ES-I3 (cell line): ENCODE results near the gene SNAPC2.
"Not testable (repeated sequence)": the region's sequence is repeated elsewhere in the genome, so short reads cannot be mapped to it uniquely, and the experiment has no call there.

Experiments
- H3K36me3 ChIP-seq: 2 replicates; pipeline ENCODE4 v1.6.1; 2013; ENCODE audit warnings: mild to moderate bottlenecking, low read length, control low read depth, moderate library complexity; ENCODE audit not compliant: insufficient read depth
- H3K4me1 ChIP-seq: 2 replicates; pipeline ENCODE4 v1.6.1; 2013; ENCODE audit warnings: mild to moderate bottlenecking, control low read depth, low read length; ENCODE audit not compliant: insufficient read depth
- H3K9ac ChIP-seq: 2 replicates; pipeline ENCODE4 v1.6.1; 2013; ENCODE audit warnings: low read depth, mild to moderate bottlenecking, low read length, moderate library complexity
- H3K9me3 ChIP-seq: 2 replicates; pipeline ENCODE4 v1.6.1; 2013; ENCODE audit warnings: mild to moderate bottlenecking, low read length, moderate library complexity; ENCODE audit not compliant: control insufficient read depth, insufficient read depth

SNAPC2 gene

DNA sequence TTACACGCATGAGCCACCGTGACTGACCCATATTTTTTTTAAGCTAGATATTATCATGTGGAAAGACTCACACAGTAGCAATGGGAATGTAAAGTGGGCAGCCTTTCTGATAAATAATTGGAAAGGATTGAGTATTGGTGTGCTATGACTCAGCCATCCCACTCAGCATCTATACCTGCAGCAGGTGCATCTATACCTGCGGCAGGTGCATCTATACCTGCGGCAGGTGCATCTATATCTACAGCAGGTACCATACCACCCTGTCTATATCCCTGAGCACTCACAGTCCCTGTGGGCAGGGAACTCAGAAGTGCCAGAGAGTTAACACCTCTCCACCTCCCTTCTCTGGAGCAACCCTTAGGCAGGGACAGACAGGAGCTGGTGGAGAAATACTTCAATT is 37.0 kb upstream of the SNAPC2 start:
- H3K36me3 ChIP-seq = no peaks in the 10 kb centered on the region
- H3K4me1 ChIP-seq = peaks cover 3% of the 10 kb centered on the region; the same call in 1 of the 2 replicates
- H3K9ac ChIP-seq = no peak overlapping the region
- no peaks in the 10 kb centered on the region for H3K9me3 ChIP-seq

GRCh38 chr19:7883796-7884570 is 36.2 kb upstream of the SNAPC2 start:
- Histone ChIP-seq H3K4me1 (peaks cover 3% of the 10 kb centered on the region; the same call in 1 of the 2 replicates), H3K36me3 (no peaks in the 10 kb centered on the region), H3K9ac (no peak overlapping the region), H3K9me3 (no peaks in the 10 kb centered on the region)

- no peaks in the 10 kb centered on the region for H3K36me3 ChIP-seq
- peaks cover 3% of the 10 kb centered on the region; the same call in 1 of the 2 replicates for H3K4me1 ChIP-seq
- no peak overlapping the region for H3K9ac ChIP-seq
- H3K9me3 ChIP-seq = no peaks in the 10 kb centered on the region
Observed at GRCh38 chr19:7885818-7886217, 34.3 kb upstream of the SNAPC2 start.

GRCh38 chr19:7887408-7888144 is 32.6 kb upstream of the SNAPC2 start:
- peaks cover 3% of the 10 kb centered on the region; the same call in 1 of the 2 replicates for H3K4me1 ChIP-seq
- no peaks in the 10 kb centered on the region for H3K36me3 ChIP-seq
- H3K9me3 ChIP-seq = no peaks in the 10 kb centered on the region
- peak overlapping the region; percentile 61; the same call in 1 of the 2 replicates for H3K9ac ChIP-seq

DNA sequence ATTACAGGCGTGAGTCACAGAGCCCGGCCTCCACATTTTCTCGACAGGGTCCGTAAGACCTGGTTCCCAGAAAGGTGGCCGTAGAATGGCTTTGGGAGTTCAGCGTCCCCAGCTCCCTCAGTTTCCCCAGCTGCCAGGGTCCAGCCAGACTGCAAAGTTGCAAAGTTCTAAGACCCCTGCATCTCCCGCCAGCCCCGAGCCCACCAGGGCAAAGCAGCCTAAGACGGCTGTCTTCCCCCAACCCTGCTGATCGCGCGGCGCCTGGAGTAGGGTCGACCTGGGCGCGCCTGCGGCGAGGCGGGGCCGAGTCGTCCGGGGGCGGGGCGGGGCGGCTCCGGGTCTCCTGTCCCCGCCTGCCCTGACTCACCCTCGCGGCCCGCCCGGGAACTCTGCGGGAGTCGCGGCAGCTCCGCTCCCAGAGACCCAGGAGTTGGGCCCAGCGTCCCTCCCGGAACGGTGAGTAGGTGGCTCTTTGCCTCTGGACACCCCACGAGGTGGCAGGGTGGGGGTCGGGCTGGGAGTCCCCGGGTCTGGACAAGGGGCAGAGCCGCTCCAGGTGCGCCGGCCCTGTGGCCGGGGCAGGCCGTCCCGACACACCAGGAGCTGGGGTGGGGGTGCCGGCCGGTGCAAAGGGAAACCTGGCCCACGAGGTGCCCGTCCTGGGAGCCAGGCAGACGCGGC is 31.9 kb upstream of the SNAPC2 start, which contains the start of gene LRRC8E:
LRRC8E (plus strand) TSS at position 366 of the 681 bp plus-strand sequence. CDS start 7,094 bp downstream, outside the sequence.
- H3K9ac ChIP-seq = peak within 1 kb of the TSS; percentile 61
- no peaks in the 10 kb centered on the region for H3K36me3 ChIP-seq
- no peaks in the 10 kb centered on the region for H3K9me3 ChIP-seq
- H3K4me1 ChIP-seq = peaks cover 3% of the 10 kb centered on the region; the same call in 1 of the 2 replicates

- Histone ChIP-seq H3K9me3 (no peaks in the 10 kb centered on the region), H3K9ac (peak overlapping the region; percentile 61; the same call in 1 of the 2 replicates), H3K4me1 (peaks cover 3% of the 10 kb centered on the region; the same call in 1 of the 2 replicates), H3K36me3 (no peaks in the 10 kb centered on the region)
Observed at GRCh38 chr19:7888826-7889217, 31.3 kb upstream of the SNAPC2 start.

DNA sequence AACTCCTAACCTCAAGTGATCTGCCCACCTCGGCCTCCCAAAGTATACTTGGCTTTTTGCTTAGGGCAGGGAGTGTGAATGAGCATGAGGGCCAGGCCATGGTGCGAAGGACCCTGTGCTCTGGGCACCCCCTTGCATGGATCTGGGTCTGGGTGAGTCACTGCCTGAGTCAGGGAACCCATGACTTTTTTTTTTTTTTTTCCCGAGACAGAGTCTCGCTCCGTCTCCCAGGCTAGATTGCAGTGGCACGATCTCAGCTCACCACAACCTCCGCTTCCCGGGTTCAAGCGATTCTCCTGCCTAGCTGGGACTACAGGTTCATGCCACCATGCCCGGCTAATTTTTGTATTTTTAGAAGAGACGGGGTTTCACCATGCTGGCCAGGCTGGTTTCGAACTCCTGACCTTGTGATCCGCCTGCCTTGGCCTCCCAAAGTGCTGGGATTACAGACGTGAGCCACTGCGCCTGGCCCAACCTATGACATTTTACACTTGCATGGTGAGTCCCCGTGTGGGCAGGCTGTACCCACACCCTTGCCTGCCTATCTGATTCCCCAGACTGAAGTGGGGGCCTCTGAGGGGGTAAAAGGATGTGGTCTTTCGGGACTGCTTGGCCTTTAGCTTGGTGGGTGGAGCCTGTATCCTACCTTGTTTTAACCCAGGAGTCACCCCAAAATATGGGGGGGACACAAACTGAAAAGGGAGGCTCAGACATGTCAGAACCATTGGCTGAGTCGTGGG is 26.6 kb upstream of the SNAPC2 start:
- H3K4me1 ChIP-seq, H3K9ac ChIP-seq, H3K36me3 ChIP-seq, H3K9me3 ChIP-seq: not testable (repeated sequence)

- Histone ChIP-seq H3K36me3 (no peaks in the 10 kb centered on the region), H3K9me3 (no peaks in the 10 kb centered on the region), H3K4me1 (peaks cover 3% of the 10 kb centered on the region; the same call in 1 of the 2 replicates), H3K9ac (no peak overlapping the region)
Observed at GRCh38 chr19:7894612-7895309, 25.4 kb upstream of the SNAPC2 start.

GRCh38 chr19:7895565-7895964 is 24.6 kb upstream of the SNAPC2 start:
- no peak overlapping the region for H3K9ac ChIP-seq
- H3K4me1 ChIP-seq = peaks cover 3% of the 10 kb centered on the region; the same call in 1 of the 2 replicates
- no peaks in the 10 kb centered on the region for H3K36me3 ChIP-seq
- H3K9me3 ChIP-seq = no peaks in the 10 kb centered on the region

GRCh38 chr19:7897292-7897691 is 22.8 kb upstream of the SNAPC2 start:
- Histone ChIP-seq H3K36me3 (no peaks in the 10 kb centered on the region), H3K9me3 (no peaks in the 10 kb centered on the region), H3K4me1 (peaks cover 3% of the 10 kb centered on the region; the same call in 1 of the 2 replicates), H3K9ac (no peak overlapping the region)

- Histone ChIP-seq H3K9ac (no peak overlapping the region), H3K9me3 (no peaks in the 10 kb centered on the region)
Observed at GRCh38 chr19:7898967-7899366, 21.2 kb upstream of the SNAPC2 start.

DNA sequence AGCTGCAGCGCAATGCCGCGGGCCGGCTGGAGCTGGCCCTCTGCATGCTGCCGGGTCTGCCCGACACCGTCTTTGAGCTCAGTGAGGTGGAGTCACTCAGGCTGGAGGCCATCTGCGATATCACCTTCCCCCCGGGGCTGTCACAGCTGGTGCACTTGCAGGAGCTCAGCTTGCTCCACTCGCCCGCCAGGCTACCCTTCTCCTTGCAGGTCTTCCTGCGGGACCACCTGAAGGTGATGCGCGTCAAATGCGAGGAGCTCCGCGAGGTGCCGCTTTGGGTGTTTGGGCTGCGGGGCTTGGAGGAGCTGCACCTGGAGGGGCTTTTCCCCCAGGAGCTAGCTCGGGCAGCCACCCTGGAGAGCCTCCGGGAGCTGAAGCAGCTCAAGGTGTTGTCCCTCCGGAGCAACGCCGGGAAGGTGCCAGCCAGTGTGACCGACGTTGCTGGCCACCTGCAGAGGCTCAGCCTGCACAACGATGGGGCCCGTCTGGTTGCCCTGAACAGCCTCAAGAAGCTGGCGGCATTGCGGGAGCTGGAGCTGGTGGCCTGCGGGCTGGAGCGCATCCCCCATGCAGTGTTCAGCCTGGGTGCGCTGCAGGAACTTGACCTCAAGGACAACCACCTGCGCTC is 20.3 kb upstream of the SNAPC2 start:
- Histone ChIP-seq H3K36me3 (no peaks in the 10 kb centered on the region), H3K4me1 (no peaks in the 10 kb centered on the region; the same call in 1 of the 2 replicates), H3K9me3 (no peaks in the 10 kb centered on the region), H3K9ac (no peak overlapping the region)

More at GRCh38 chr19:7898967-7899366, 21.2 kb upstream of the SNAPC2 start:
- Histone ChIP-seq H3K4me1 (peaks cover 3% of the 10 kb centered on the region; the same call in 1 of the 2 replicates), H3K36me3 (no peaks in the 10 kb centered on the region)

GRCh38 chr19:7900401-7900870 is 19.7 kb upstream of the SNAPC2 start:
- Histone ChIP-seq H3K4me1 (no peaks in the 10 kb centered on the region; the same call in 1 of the 2 replicates), H3K36me3 (no peaks in the 10 kb centered on the region), H3K9ac (no peak overlapping the region), H3K9me3 (no peaks in the 10 kb centered on the region)
